Stomach (tissue), 4 donors: Measurements from ENCODE around the gene PCSK4.

Experiments
- CTCF ChIP-seq, 7 experiments: fragments of 450-650 bp in 4 of 7; fragments of 200-600 bp in 3 of 7; sonication (generic) in 3 of 7; IDR thresholded peaks; one replicate each; pipeline ENCODE4 v1.5.1; 2016 to 2019; ENCODE audit warnings: antibody characterized with exemption in 7 of 7, control low read depth in 2 of 7, mild to moderate bottlenecking in 1 of 7
- POLR2AphosphoS5 ChIP-seq, 3 donors: sonication (generic); formaldehyde crosslinking; IDR thresholded peaks; one replicate each; pipeline ENCODE4 v1.6.1; 2016; ENCODE audit warnings: antibody characterized with exemption in 3 of 3

GRCh38 chr19:1466018-1466460 lies 24.1 kb downstream of the PCSK4 start:
- TF ChIP-seq CTCF (IDR thresholded peaks at IDR 0.05) (no peak), POLR2AphosphoS5 (IDR thresholded peaks at IDR 0.05) (no peak)
